Transverse colon (tissue), 3 donors: Measurements from ENCODE around the gene SF3B2.

Source experiments
- POLR2A ChIP-seq: fragments of 450-650 bp; IDR thresholded peaks from one replicate; pipeline ENCODE4 v1.6.1; 2016; ENCODE audit warnings: antibody characterized with exemption, mild to moderate bottlenecking, moderate library complexity
- TF ChIP-seq, protein P1 (sequence below), 5 experiments: fragments of 200-600 bp in 3 of 5; fragments of 450-650 bp in 2 of 5; sonication (generic) in 3 of 5; IDR thresholded peaks; 1 replicate in 2 of 5; 2 replicates in 3 of 5; pipeline ENCODE4 v1.5.1; 2016 to 2017; ENCODE audit warnings: antibody characterized with exemption in 5 of 5, inconsistent platforms in 3 of 5, mild to moderate bottlenecking in 2 of 5, moderate library complexity in 1 of 5

DNA sequence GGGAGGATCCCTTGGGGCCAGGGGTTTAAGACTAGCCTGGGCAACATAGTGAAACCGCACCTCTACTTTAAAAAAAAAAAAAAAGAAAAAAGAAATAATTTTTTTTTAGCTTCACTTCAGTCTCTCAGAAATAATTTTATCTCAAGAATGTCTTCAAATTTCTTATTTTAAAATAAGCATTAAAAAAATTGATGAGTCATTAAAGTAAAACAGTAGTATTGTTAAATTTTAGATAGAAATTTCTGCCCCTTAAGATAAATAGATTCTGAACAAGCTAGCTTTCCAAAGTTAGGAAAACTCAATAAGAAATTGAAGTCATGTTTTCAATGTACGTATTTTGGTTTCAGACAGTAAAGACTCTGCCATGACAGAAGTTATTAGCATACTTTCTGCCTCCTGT lies 10.2 kb downstream of the SF3B2 start:
- TF ChIP-seq POLR2A = no peak
- TF ChIP-seq, protein P1, sequence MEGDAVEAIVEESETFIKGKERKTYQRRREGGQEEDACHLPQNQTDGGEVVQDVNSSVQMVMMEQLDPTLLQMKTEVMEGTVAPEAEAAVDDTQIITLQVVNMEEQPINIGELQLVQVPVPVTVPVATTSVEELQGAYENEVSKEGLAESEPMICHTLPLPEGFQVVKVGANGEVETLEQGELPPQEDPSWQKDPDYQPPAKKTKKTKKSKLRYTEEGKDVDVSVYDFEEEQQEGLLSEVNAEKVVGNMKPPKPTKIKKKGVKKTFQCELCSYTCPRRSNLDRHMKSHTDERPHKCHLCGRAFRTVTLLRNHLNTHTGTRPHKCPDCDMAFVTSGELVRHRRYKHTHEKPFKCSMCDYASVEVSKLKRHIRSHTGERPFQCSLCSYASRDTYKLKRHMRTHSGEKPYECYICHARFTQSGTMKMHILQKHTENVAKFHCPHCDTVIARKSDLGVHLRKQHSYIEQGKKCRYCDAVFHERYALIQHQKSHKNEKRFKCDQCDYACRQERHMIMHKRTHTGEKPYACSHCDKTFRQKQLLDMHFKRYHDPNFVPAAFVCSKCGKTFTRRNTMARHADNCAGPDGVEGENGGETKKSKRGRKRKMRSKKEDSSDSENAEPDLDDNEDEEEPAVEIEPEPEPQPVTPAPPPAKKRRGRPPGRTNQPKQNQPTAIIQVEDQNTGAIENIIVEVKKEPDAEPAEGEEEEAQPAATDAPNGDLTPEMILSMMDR (IDR thresholded peaks at IDR 0.05) = no peak
